Measurements from ENCODE around the gene ZNF850. TPM values are rescaled to one million over a fixed set of nuclear protein-coding genes. Genes with fewer than 3 reads are reported as not detected.

The ZNF850 gene
- total and polyA plus RNA-seq, 4 donors, result 0.15 to 5.0 (median 1.7) TPM

- whole genome bisulfite sequencing, result 98% methylated on average over 1 of the region's 1 CpG
- H3K9me3 ChIP-seq (ENCODE audit: control insufficient read depth in 4 of 4, low read length in 3 of 4), result peaks cover 6 to 31% (median 21%) of the 10 kb centered on the region in 4 donors
- H3K36me3 ChIP-seq (ENCODE audit: control insufficient read depth in 4 of 4, insufficient read depth in 3 of 4, low read depth in 1 of 4, low read length in 3 of 4), result peaks cover 0 to 19% (median 8%) of the 10 kb centered on the region in 4 donors
Observed at GRCh38 chr19:36672368-36672767, 100.2 kb downstream of the ZNF850 start.

GRCh38 chr19:36668646-36669045 is 104.0 kb downstream of the ZNF850 start:
- no peak for DNase-seq (ENCODE audit: low spot score)
- Histone ChIP-seq H3K4me1 (ENCODE audit: control insufficient read depth in 4 of 4, insufficient read depth in 4 of 4, low read length in 3 of 4) (peaks cover 1 to 16% (median 5%) of the 10 kb centered on the region in 4 donors), H3K9me3 (ENCODE audit: control insufficient read depth in 4 of 4, low read length in 3 of 4) (peaks cover 2 to 39% (median 23%) of the 10 kb centered on the region in 4 donors), H3K36me3 (ENCODE audit: control insufficient read depth in 4 of 4, insufficient read depth in 3 of 4, low read depth in 1 of 4, low read length in 3 of 4) (peaks cover 0 to 28% (median 15%) of the 10 kb centered on the region in 4 donors), H3K9ac (ENCODE audit: low read depth in 1 of 2, low read length in 2 of 2) (no peak overlapping the region), H3K4me3 (ENCODE audit: low read depth in 1 of 3, low read length in 3 of 3) (no peak overlapping the region), H3K27ac (ENCODE audit: low read depth in 1 of 2, low read length in 2 of 2) (no peak overlapping the region), H3K27me3 (ENCODE audit: control insufficient read depth in 4 of 4, insufficient read depth in 4 of 4, low read length in 3 of 4) (no peaks in the 10 kb centered on the region)
- 90% methylated on average over 2 of the region's 2 CpGs for WGBS
- TF ChIP-seq GABPA (IDR thresholded peaks at IDR 0.05 in 1 of 2, conservative IDR thresholded peaks at IDR 0.05 in 1 of 2) (no peak), RXRA (IDR thresholded peaks at IDR 0.05) (no peak), JUND (IDR thresholded peaks at IDR 0.05) (no peak), NR2F2 (IDR thresholded peaks at IDR 0.05) (no peak), SP1 (IDR thresholded peaks at IDR 0.05) (no peak), ATF3 (IDR thresholded peaks at IDR 0.05) (no peak), ZBTB33 (IDR thresholded peaks at IDR 0.05) (no peak), REST (IDR thresholded peaks at IDR 0.05) (no peak), FOXA1 (IDR thresholded peaks at IDR 0.05) (no peak), EGR1 (IDR thresholded peaks at IDR 0.05; ENCODE audit: low read depth in 2 of 2) (no peak), TAF1 (conservative IDR thresholded peaks at IDR 0.05) (no peak), HNF4A (conservative IDR thresholded peaks at IDR 0.05) (no peak), HNF4G (IDR thresholded peaks at IDR 0.05) (no peak)

More at GRCh38 chr19:36672368-36672767, 100.2 kb downstream of the ZNF850 start:
- DNase-seq (ENCODE audit: low spot score), result no peak
- H3K27me3 ChIP-seq (ENCODE audit: control insufficient read depth in 4 of 4, insufficient read depth in 4 of 4, low read length in 3 of 4), result no peaks in the 10 kb centered on the region
- TF ChIP-seq CTCF (IDR thresholded peaks at IDR 0.05; ENCODE audit: low read depth, low read length, missing input control) (no peak), RAD21 (IDR thresholded peaks at IDR 0.05) (no peak), TAF1 (conservative IDR thresholded peaks at IDR 0.05) (no peak), HNF4G (IDR thresholded peaks at IDR 0.05) (no peak)
- no peak overlapping the region for H3K9ac ChIP-seq (ENCODE audit: low read depth in 1 of 2, low read length in 2 of 2)
- H3K27ac ChIP-seq (ENCODE audit: low read depth in 1 of 2, low read length in 2 of 2), result no peak overlapping the region
- peak overlapping the region in 2 of 3 donors; percentile 6 to 59 for H3K4me3 ChIP-seq (ENCODE audit: low read depth in 1 of 3, low read length in 3 of 3)
- H3K4me1 ChIP-seq (ENCODE audit: control insufficient read depth in 4 of 4, insufficient read depth in 4 of 4, low read length in 3 of 4), result peaks cover 0 to 7% (median 0%) of the 10 kb centered on the region in 4 donors

Measured in liver (tissue), 9 donors.